Embryonic facial prominence (tissue), 1 donor: ENCODE measurements around the gene DTX1.

ENCODE experiments used
- DNase-seq: peaks from one replicate; pipeline ENCODE4 v3.0.0-alpha.2; 2016; ENCODE audit errors: extremely low spot score

DTX1 gene

GRCh38 chr12:113056631-113057488 is at the start of gene DTX1:
Gene DTX1, plus strand, starts transcription at chr12:113056730. Its CDS starts 1,463 bp downstream, at chr12:113058193.
- no peak for DNase-seq

GRCh38 chr12:113007166-113007565 is 49.4 kb upstream of the DTX1 start:
- DNase-seq = no peak

- DNase-seq = no peak
Measured at GRCh38 chr12:113010701-113011100, 45.8 kb upstream of the DTX1 start.

GRCh38 chr12:113014565-113014964 is 42.0 kb upstream of the DTX1 start:
- DNase-seq = no peak

- DNase-seq = no peak
Measured at GRCh38 chr12:113016796-113017195, 39.7 kb upstream of the DTX1 start.

GRCh38 chr12:113019025-113019424 is 37.5 kb upstream of the DTX1 start:
- no peak for DNase-seq

- DNase-seq = no peak
Measured at GRCh38 chr12:113021500-113021899, 35.0 kb upstream of the DTX1 start.

GRCh38 chr12:113022563-113023297 is 33.8 kb upstream of the DTX1 start:
- no peak for DNase-seq

- DNase-seq = no peak
Measured at GRCh38 chr12:113027726-113028125, 28.8 kb upstream of the DTX1 start.

GRCh38 chr12:113030875-113031525 is 25.5 kb upstream of the DTX1 start:
- peak; percentile 51 for DNase-seq

- no peak for DNase-seq
Measured at GRCh38 chr12:113039911-113040445, 16.6 kb upstream of the DTX1 start.

GRCh38 chr12:113040722-113041171 is 15.8 kb upstream of the DTX1 start:
- DNase-seq = no peak

GRCh38 chr12:113041560-113041959 is 15.0 kb upstream of the DTX1 start:
- DNase-seq = no peak

- no peak for DNase-seq
Measured at GRCh38 chr12:113043240-113043639, 13.3 kb upstream of the DTX1 start.

GRCh38 chr12:113044516-113044915 is 12.0 kb upstream of the DTX1 start:
- DNase-seq = no peak

- peak; percentile 33 for DNase-seq
Measured at GRCh38 chr12:113048716-113049127, 7.8 kb upstream of the DTX1 start.

GRCh38 chr12:113049976-113050742 is 6.4 kb upstream of the DTX1 start:
- no peak for DNase-seq

- DNase-seq = no peak
Measured at GRCh38 chr12:113050795-113051194, 5.7 kb upstream of the DTX1 start.

GRCh38 chr12:113051759-113052158 is 4.8 kb upstream of the DTX1 start:
- no peak for DNase-seq

- DNase-seq = no peak
Measured at GRCh38 chr12:113052326-113052725, 4.2 kb upstream of the DTX1 start.

GRCh38 chr12:113054948-113055486 is 1.5 kb upstream of the DTX1 start:
- no peak for DNase-seq
